Colonic mucosa (tissue), 4 donors: ENCODE data around the gene CCDC154. TPM values are rescaled to one million over a fixed set of nuclear protein-coding genes. Genes with fewer than 3 reads are reported as not detected.
"Not testable (repeated sequence)": the region's sequence is repeated elsewhere in the genome, so short reads cannot be mapped to it uniquely, and the experiment has no call there.

Experiments
- DNase-seq: peaks from one replicate; pipeline ENCODE4 v3.0.0-alpha.2; 2020
- H3K27ac ChIP-seq: fragments of 200-600 bp; one replicate; pipeline ENCODE4 v1.8.0; 2021
- H3K27me3 ChIP-seq: fragments of 200-600 bp; one replicate; pipeline ENCODE4 v1.8.0; 2021
- H3K36me3 ChIP-seq: fragments of 200-600 bp; one replicate; pipeline ENCODE4 v1.8.0; 2021
- H3K4me1 ChIP-seq: fragments of 200-600 bp; one replicate; pipeline ENCODE4 v1.8.0; 2021; ENCODE audit warnings: mild to moderate bottlenecking
- H3K4me3 ChIP-seq: fragments of 200-600 bp; one replicate; pipeline ENCODE4 v1.8.0; 2021
- H3K9ac ChIP-seq, 2 donors: one replicate each; pipeline ENCODE4 v1.7.0; 2013; ENCODE audit warnings: control low read depth in 2 of 2, low read depth in 2 of 2, low read length in 2 of 2
- H3K9me3 ChIP-seq: fragments of 200-600 bp; one replicate; pipeline ENCODE4 v1.8.0; 2021
- intact Hi-C: fragments of 100-400 bp; cut with DNase I; formaldehyde crosslinking; loops from one replicate; pipeline ENCODE4 v1.14.1; 2022
- total RNA-seq, 2 donors: library from RNA; stranded (reverse); fragmentation: NEBNext Ultra II Directional in 1 of 2; extraction: Animal tissue kit (Norgen Biotek cat#: 25700) in 1 of 2; gene quantifications; one replicate each; pipeline ENCODE4 v1.2.1, GENCODE V29; 2021
- TF ChIP-seq, protein P1 (sequence below): fragments of 200-600 bp; IDR thresholded peaks from one replicate; pipeline ENCODE4 v1.8.0; 2022; ENCODE audit warnings: antibody characterized with exemption, mild to moderate bottlenecking
- donor health status: healthy.
- donor health status: DM: no; HTN: no; CAD: no.
- donor health status: DM: no; HTN: no; CAD: no.

Gene CCDC154
- total RNA-seq, 2 donors from 2014 or later = 0.56 to 1.6 TPM

DNA sequence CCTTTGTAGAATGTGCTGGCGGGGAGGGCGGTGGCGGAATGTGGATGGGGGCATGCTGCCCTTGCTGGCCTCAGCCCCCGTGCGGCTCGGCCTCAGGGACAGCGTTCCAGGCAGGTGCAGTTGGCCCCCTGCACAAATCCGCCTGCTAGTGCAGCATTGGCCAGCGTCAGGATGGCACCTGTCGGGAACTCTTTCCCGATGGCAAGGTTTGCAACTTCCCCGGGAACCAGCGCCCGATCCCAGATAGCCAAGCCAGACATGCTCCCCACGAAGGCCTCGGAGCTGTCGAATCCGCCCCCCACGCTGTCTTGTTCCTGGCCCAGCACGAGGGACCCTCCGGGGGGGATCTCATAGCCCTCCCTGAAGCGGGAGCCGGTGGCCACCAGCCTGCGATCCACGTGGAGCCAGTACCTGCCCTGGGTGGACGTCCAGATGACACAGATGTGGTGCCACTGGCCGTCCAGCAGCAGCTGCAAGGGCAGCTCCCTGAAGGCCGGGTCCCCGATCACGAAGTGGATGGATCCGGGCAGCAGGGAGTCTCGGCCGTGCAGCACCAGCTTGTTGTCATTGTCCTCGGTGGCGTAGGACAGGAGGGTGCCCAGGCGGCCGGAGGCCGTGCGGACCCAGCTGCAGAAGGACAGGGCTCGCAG is 41.6 kb upstream of the CCDC154 start:
- Histone ChIP-seq H3K27ac (no peak overlapping the region), H3K4me3 (no peak overlapping the region), H3K9me3 (no peaks in the 10 kb centered on the region), H3K4me1 (no peaks in the 10 kb centered on the region), H3K36me3 (no peaks in the 10 kb centered on the region), H3K9ac (no peak overlapping the region), H3K27me3 (no peaks in the 10 kb centered on the region)
- TF ChIP-seq, protein P1, sequence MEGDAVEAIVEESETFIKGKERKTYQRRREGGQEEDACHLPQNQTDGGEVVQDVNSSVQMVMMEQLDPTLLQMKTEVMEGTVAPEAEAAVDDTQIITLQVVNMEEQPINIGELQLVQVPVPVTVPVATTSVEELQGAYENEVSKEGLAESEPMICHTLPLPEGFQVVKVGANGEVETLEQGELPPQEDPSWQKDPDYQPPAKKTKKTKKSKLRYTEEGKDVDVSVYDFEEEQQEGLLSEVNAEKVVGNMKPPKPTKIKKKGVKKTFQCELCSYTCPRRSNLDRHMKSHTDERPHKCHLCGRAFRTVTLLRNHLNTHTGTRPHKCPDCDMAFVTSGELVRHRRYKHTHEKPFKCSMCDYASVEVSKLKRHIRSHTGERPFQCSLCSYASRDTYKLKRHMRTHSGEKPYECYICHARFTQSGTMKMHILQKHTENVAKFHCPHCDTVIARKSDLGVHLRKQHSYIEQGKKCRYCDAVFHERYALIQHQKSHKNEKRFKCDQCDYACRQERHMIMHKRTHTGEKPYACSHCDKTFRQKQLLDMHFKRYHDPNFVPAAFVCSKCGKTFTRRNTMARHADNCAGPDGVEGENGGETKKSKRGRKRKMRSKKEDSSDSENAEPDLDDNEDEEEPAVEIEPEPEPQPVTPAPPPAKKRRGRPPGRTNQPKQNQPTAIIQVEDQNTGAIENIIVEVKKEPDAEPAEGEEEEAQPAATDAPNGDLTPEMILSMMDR = no peak
- intact Hi-C loops = no loop called here
- DNase-seq = no peak

GRCh38 chr16:1481906-1482835 is 37.8 kb upstream of the CCDC154 start:
- Histone ChIP-seq H3K4me3 (no peak overlapping the region), H3K9me3 (no peaks in the 10 kb centered on the region), H3K9ac (peak overlapping the region in 1 of 2 donors; percentile 24), H3K27ac (no peak overlapping the region), H3K27me3 (no peaks in the 10 kb centered on the region), H3K36me3 (no peaks in the 10 kb centered on the region), H3K4me1 (no peaks in the 10 kb centered on the region)
- TF ChIP-seq, protein P1 = no peak
- no peak for DNase-seq
- intact Hi-C loops = no loop called here

DNA sequence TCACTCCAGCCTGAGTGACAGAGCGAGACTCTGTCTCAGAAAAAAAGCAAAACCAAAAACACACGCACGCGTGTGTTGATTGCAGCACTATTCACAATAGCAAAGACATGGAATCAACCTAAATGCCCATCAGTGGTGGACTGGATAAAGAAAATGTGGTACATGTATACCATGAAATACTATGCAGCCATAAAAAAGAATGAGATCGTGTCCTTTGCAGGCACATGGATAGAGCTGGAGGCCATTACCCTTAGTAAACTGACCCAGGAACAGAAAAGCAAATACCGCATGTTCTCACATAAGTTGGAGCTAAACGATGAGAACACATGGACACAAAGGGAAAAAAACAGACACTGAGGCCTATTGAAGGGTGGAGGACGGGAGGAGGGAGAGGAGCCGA is 34.6 kb upstream of the CCDC154 start:
- H3K9ac ChIP-seq, DNase-seq, H3K27me3 ChIP-seq, H3K9me3 ChIP-seq, H3K4me3 ChIP-seq, intact Hi-C loops, H3K36me3 ChIP-seq, H3K4me1 ChIP-seq, H3K27ac ChIP-seq: not testable (repeated sequence)

- Histone ChIP-seq H3K9ac (no peak overlapping the region), H3K4me1 (peaks cover 10% of the 10 kb centered on the region), H3K27ac (no peak overlapping the region), H3K27me3 (no peaks in the 10 kb centered on the region), H3K36me3 (no peaks in the 10 kb centered on the region), H3K9me3 (no peaks in the 10 kb centered on the region), H3K4me3 (no peak overlapping the region)
- no peak for DNase-seq
- TF ChIP-seq, protein P1 = no peak
- intact Hi-C loops = no loop called here
Observed at GRCh38 chr16:1477033-1477432, 32.7 kb upstream of the CCDC154 start.

GRCh38 chr16:1475552-1476114 is 31.3 kb upstream of the CCDC154 start:
- no peaks in the 10 kb centered on the region for H3K27me3 ChIP-seq
- TF ChIP-seq, protein P1 = no peak
- H3K36me3 ChIP-seq = no peaks in the 10 kb centered on the region
- H3K27ac ChIP-seq = peak overlapping the region; percentile 79
- intact Hi-C loops = no loop called here
- peak overlapping the region; percentile 92 for H3K4me3 ChIP-seq
- no peaks in the 10 kb centered on the region for H3K9me3 ChIP-seq
- H3K9ac ChIP-seq = peak overlapping the region; percentile 85 to 88
- H3K4me1 ChIP-seq = peaks cover 10% of the 10 kb centered on the region
- DNase-seq = no peak
